ENCODE measurements around the gene TOP2B.

The TOP2B gene

GRCh38 chr3:25592510-25592968 is 72.2 kb downstream of the TOP2B start:
- peaks cover 38% of the 10 kb centered on the region for H3K4me1 Mint-ChIP-seq
- no peak overlapping the region for H3K4me3 Mint-ChIP-seq
- no peak for TF ChIP-seq CTCF (IDR thresholded peaks at IDR 0.05; ENCODE audit: unreplicated experiment in 3 of 3)
- peak overlapping the region; percentile 38 to 82 (median 47) for H3K27ac Mint-ChIP-seq
- H3K27me3 Mint-ChIP-seq (ENCODE audit: low read depth) = no peaks in the 10 kb centered on the region
- H3K9me3 Mint-ChIP-seq = no peaks in the 10 kb centered on the region
- peaks cover 54% of the 10 kb centered on the region for H3K36me3 Mint-ChIP-seq (ENCODE audit: low read depth)

- no peaks in the 10 kb centered on the region for H3K9me3 Mint-ChIP-seq
- peak overlapping the region in 2 of 3 experiments; percentile 13 to 38 for H3K27ac Mint-ChIP-seq
- H3K4me1 Mint-ChIP-seq = peaks cover 36% of the 10 kb centered on the region
- peaks cover 45% of the 10 kb centered on the region for H3K36me3 Mint-ChIP-seq (ENCODE audit: low read depth)
- H3K27me3 Mint-ChIP-seq (ENCODE audit: low read depth) = no peaks in the 10 kb centered on the region
- no peak for TF ChIP-seq CTCF (IDR thresholded peaks at IDR 0.05; ENCODE audit: unreplicated experiment in 3 of 3)
- no peak overlapping the region for H3K4me3 Mint-ChIP-seq
Observed at GRCh38 chr3:25589783-25590258, 74.9 kb downstream of the TOP2B start.

GRCh38 chr3:25589104-25589782 is 75.5 kb downstream of the TOP2B start:
- no peaks in the 10 kb centered on the region for H3K27me3 Mint-ChIP-seq (ENCODE audit: low read depth)
- peaks cover 34% of the 10 kb centered on the region for H3K4me1 Mint-ChIP-seq

GRCh38 chr3:25588441-25589103 is 76.1 kb downstream of the TOP2B start:
- TF ChIP-seq CTCF (IDR thresholded peaks at IDR 0.05; ENCODE audit: unreplicated experiment in 3 of 3) = no peak
- peaks cover 49% of the 10 kb centered on the region for H3K36me3 Mint-ChIP-seq (ENCODE audit: low read depth)
- H3K27me3 Mint-ChIP-seq (ENCODE audit: low read depth) = no peaks in the 10 kb centered on the region
- H3K9me3 Mint-ChIP-seq = no peaks in the 10 kb centered on the region
- peaks cover 27% of the 10 kb centered on the region for H3K4me1 Mint-ChIP-seq
- no peak overlapping the region for H3K4me3 Mint-ChIP-seq
- H3K27ac Mint-ChIP-seq = peak overlapping the region in 1 of 3 experiments; percentile 12

More at GRCh38 chr3:25589104-25589782, 75.5 kb downstream of the TOP2B start:
- Mint-ChIP-seq H3K9me3 (no peaks in the 10 kb centered on the region), H3K27ac (peak overlapping the region in 1 of 3 experiments; percentile 12), H3K36me3 (ENCODE audit: low read depth) (peaks cover 46% of the 10 kb centered on the region), H3K4me3 (no peak overlapping the region)
- TF ChIP-seq CTCF (IDR thresholded peaks at IDR 0.05; ENCODE audit: unreplicated experiment in 3 of 3) = no peak

- Mint-ChIP-seq H3K27ac (no peak overlapping the region), H3K4me1 (peaks cover 24% of the 10 kb centered on the region), H3K36me3 (ENCODE audit: low read depth) (peaks cover 53% of the 10 kb centered on the region), H3K4me3 (no peak overlapping the region), H3K9me3 (no peaks in the 10 kb centered on the region), H3K27me3 (ENCODE audit: low read depth) (no peaks in the 10 kb centered on the region)
- no peak for TF ChIP-seq CTCF (IDR thresholded peaks at IDR 0.05; ENCODE audit: unreplicated experiment in 3 of 3)
Observed at GRCh38 chr3:25587975-25588374, 76.7 kb downstream of the TOP2B start.
